Liver (tissue), 9 donors: ENCODE data around the gene SIRPA. TPM values are rescaled to one million over a fixed set of nuclear protein-coding genes. Genes with fewer than 3 reads are reported as not detected.

ENCODE experiments used
- DNase-seq: peaks from one replicate; pipeline ENCODE4 v3.0.0-alpha.2; 2017; ENCODE audit warnings: low spot score
- H3K27ac ChIP-seq, 2 donors: one replicate each; pipeline ENCODE4 v1.7.0; 2013; ENCODE audit warnings: inconsistent platforms in 2 of 2, low read length in 2 of 2, control low read depth in 1 of 2, low read depth in 1 of 2, mild to moderate bottlenecking in 1 of 2
- H3K27me3 ChIP-seq, 4 donors: one replicate each; pipeline versions ENCODE4 v1.6.1 to v1.7.0; 2013; ENCODE audit warnings: low read length in 3 of 4, inconsistent platforms in 1 of 4, mild to moderate bottlenecking in 1 of 4, moderate library complexity in 1 of 4; ENCODE audit not compliant: control insufficient read depth in 4 of 4, insufficient read depth in 4 of 4
- H3K36me3 ChIP-seq, 4 donors: one replicate each; pipeline versions ENCODE4 v1.6.1 to v1.7.0; 2013; ENCODE audit warnings: low read length in 3 of 4, mild to moderate bottlenecking in 3 of 4, low read depth in 1 of 4, moderate library complexity in 1 of 4; ENCODE audit not compliant: control insufficient read depth in 4 of 4, insufficient read depth in 3 of 4
- H3K4me1 ChIP-seq, 4 donors: one replicate each; pipeline versions ENCODE4 v1.6.1 to v1.7.0; 2013; ENCODE audit warnings: low read length in 3 of 4, mild to moderate bottlenecking in 3 of 4, moderate library complexity in 1 of 4; ENCODE audit not compliant: control insufficient read depth in 4 of 4, insufficient read depth in 4 of 4
- H3K4me3 ChIP-seq, 3 donors: one replicate each; pipeline versions ENCODE4 v1.6.1 to v1.7.0; 2013; ENCODE audit warnings: low read length in 3 of 3, control low read depth in 1 of 3, low read depth in 1 of 3, mild to moderate bottlenecking in 1 of 3
- H3K9ac ChIP-seq, 2 donors: one replicate each; pipeline ENCODE4 v1.7.0; 2013; ENCODE audit warnings: low read length in 2 of 2, mild to moderate bottlenecking in 2 of 2, moderate library complexity in 2 of 2, control low read depth in 1 of 2, low read depth in 1 of 2
- H3K9me3 ChIP-seq, 4 donors: one replicate each; pipeline versions ENCODE4 v1.6.1 to v1.7.0; 2013; ENCODE audit warnings: low read length in 3 of 4; ENCODE audit not compliant: control insufficient read depth in 4 of 4
- ATF3 ChIP-seq: IDR thresholded peaks from 2 replicates; pipeline ENCODE4 v1.6.1; 2016; ENCODE audit warnings: antibody characterized with exemption
- EGR1 ChIP-seq, 2 donors: IDR thresholded peaks; 2 replicates each; pipeline ENCODE4 v1.6.1; 2016 to 2018; ENCODE audit warnings: antibody characterized with exemption in 2 of 2, low read depth in 2 of 2
- FOXA1 ChIP-seq: IDR thresholded peaks from 2 replicates; pipeline ENCODE4 v1.6.1; 2016; ENCODE audit warnings: antibody characterized with exemption
- FOXA2 ChIP-seq: IDR thresholded peaks from 2 replicates; pipeline ENCODE4 v1.6.1; 2016; ENCODE audit warnings: antibody characterized with exemption
- GABPA ChIP-seq, 2 donors: IDR thresholded peaks in 1 of 2; conservative IDR thresholded peaks in 1 of 2; 2 replicates each; pipeline ENCODE4 v1.6.1; 2016; ENCODE audit warnings: antibody characterized with exemption in 2 of 2, mild to moderate bottlenecking in 1 of 2, moderate library complexity in 1 of 2
- JUND ChIP-seq, 2 donors: IDR thresholded peaks; 2 replicates each; pipeline ENCODE4 v1.6.1; 2016; ENCODE audit warnings: antibody characterized with exemption in 2 of 2
- NR2F2 ChIP-seq: IDR thresholded peaks from 2 replicates; pipeline ENCODE4 v1.6.1; 2016; ENCODE audit warnings: antibody characterized with exemption
- RAD21 ChIP-seq, 2 donors: IDR thresholded peaks; 2 replicates each; pipeline ENCODE4 v1.6.1; 2016; ENCODE audit warnings: antibody characterized with exemption in 2 of 2, mild to moderate bottlenecking in 2 of 2
- RXRA ChIP-seq, 2 donors: IDR thresholded peaks; 2 replicates each; pipeline ENCODE4 v1.6.1; 2017 to 2018; ENCODE audit warnings: antibody characterized with exemption in 2 of 2, mild to moderate bottlenecking in 1 of 2
- SP1 ChIP-seq: IDR thresholded peaks from 2 replicates; pipeline ENCODE4 v1.6.1; 2018; ENCODE audit warnings: antibody characterized with exemption, mild to moderate bottlenecking
- TAF1 ChIP-seq: conservative IDR thresholded peaks from 2 replicates; pipeline ENCODE4 v1.6.1; 2016; ENCODE audit warnings: antibody characterized with exemption, mild to moderate bottlenecking
- YY1 ChIP-seq: IDR thresholded peaks from 2 replicates; pipeline ENCODE4 v1.6.1; 2016; ENCODE audit warnings: antibody characterized with exemption, mild to moderate bottlenecking
- ZBTB33 ChIP-seq: IDR thresholded peaks from 2 replicates; pipeline ENCODE4 v1.6.1; 2016; ENCODE audit warnings: antibody characterized with exemption
- WGBS: extraction: QIAGEN DNeasy Blood & Tissue Kit; methylation state at CpG from one replicate; pipeline ENCODE4 v1.1.7; 2013; 5-methylcytosine and 5-hydroxymethylcytosine counted together
- polyA plus RNA-seq, 2 donors: library from polyadenylated mRNA; stranded (reverse) in 1 of 2; unstranded in 1 of 2; fragments of 200-250 nt in 1 of 2; fragments of >200 nt in 1 of 2; fragmentation: Nextera tagmentation in 1 of 2; extraction: Ambion mirVana in 1 of 2; gene quantifications; one replicate each; pipeline versions ENCODE4 v1.2.1 to v1.2.3, GENCODE V29; 2013 to 2015
- total RNA-seq, 2 donors: library from RNA; depleted of rRNA; stranded (reverse); fragments of >200 nt; gene quantifications; one replicate each; pipeline ENCODE4 v1.2.3, GENCODE V29; 2014
- TF ChIP-seq, protein P1 (sequence below): IDR thresholded peaks from 2 replicates; pipeline ENCODE4 v1.6.1; 2016; ENCODE audit warnings: antibody characterized with exemption
- TF ChIP-seq, protein P2 (sequence below): IDR thresholded peaks from 2 replicates; pipeline ENCODE4 v1.6.1; 2016; ENCODE audit warnings: antibody characterized with exemption, mild to moderate bottlenecking
- TF ChIP-seq, protein P3 (sequence below): fragments of 150-350 bp; IDR thresholded peaks from 2 replicates; pipeline ENCODE4 v1.5.1; 2017; ENCODE audit warnings: improper control_type of control experiment, low read depth, low read length; ENCODE audit not compliant: missing input control
- donor health status: healthy.
- donor health status: healthy.
- donor health status: healthy.
- donor health status: healthy.
- donor health status: healthy.

The SIRPA gene
- total and polyA plus RNA-seq, 4 donors = 5.4 to 47.5 (median 23.2) TPM

- no peak for TF ChIP-seq YY1
- no peak for TF ChIP-seq RAD21 (IDR thresholded peaks at IDR 0.05)
- TF ChIP-seq TAF1 = no peak
- TF ChIP-seq NR2F2 = no peak
- no peak for TF ChIP-seq FOXA1
- TF ChIP-seq RXRA (IDR thresholded peaks at IDR 0.05) = no peak
- TF ChIP-seq, protein P1, sequence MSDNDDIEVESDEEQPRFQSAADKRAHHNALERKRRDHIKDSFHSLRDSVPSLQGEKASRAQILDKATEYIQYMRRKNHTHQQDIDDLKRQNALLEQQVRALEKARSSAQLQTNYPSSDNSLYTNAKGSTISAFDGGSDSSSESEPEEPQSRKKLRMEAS = no peak
- TF ChIP-seq, protein P2, sequence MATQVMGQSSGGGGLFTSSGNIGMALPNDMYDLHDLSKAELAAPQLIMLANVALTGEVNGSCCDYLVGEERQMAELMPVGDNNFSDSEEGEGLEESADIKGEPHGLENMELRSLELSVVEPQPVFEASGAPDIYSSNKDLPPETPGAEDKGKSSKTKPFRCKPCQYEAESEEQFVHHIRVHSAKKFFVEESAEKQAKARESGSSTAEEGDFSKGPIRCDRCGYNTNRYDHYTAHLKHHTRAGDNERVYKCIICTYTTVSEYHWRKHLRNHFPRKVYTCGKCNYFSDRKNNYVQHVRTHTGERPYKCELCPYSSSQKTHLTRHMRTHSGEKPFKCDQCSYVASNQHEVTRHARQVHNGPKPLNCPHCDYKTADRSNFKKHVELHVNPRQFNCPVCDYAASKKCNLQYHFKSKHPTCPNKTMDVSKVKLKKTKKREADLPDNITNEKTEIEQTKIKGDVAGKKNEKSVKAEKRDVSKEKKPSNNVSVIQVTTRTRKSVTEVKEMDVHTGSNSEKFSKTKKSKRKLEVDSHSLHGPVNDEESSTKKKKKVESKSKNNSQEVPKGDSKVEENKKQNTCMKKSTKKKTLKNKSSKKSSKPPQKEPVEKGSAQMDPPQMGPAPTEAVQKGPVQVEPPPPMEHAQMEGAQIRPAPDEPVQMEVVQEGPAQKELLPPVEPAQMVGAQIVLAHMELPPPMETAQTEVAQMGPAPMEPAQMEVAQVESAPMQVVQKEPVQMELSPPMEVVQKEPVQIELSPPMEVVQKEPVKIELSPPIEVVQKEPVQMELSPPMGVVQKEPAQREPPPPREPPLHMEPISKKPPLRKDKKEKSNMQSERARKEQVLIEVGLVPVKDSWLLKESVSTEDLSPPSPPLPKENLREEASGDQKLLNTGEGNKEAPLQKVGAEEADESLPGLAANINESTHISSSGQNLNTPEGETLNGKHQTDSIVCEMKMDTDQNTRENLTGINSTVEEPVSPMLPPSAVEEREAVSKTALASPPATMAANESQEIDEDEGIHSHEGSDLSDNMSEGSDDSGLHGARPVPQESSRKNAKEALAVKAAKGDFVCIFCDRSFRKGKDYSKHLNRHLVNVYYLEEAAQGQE = no peak
- no peak for TF ChIP-seq JUND (IDR thresholded peaks at IDR 0.05)
- TF ChIP-seq ZBTB33 = no peak
- TF ChIP-seq SP1 = no peak
- TF ChIP-seq, protein P3, sequence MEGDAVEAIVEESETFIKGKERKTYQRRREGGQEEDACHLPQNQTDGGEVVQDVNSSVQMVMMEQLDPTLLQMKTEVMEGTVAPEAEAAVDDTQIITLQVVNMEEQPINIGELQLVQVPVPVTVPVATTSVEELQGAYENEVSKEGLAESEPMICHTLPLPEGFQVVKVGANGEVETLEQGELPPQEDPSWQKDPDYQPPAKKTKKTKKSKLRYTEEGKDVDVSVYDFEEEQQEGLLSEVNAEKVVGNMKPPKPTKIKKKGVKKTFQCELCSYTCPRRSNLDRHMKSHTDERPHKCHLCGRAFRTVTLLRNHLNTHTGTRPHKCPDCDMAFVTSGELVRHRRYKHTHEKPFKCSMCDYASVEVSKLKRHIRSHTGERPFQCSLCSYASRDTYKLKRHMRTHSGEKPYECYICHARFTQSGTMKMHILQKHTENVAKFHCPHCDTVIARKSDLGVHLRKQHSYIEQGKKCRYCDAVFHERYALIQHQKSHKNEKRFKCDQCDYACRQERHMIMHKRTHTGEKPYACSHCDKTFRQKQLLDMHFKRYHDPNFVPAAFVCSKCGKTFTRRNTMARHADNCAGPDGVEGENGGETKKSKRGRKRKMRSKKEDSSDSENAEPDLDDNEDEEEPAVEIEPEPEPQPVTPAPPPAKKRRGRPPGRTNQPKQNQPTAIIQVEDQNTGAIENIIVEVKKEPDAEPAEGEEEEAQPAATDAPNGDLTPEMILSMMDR = no peak
- no peak for TF ChIP-seq GABPA (IDR thresholded peaks at IDR 0.05 in 1 of 2, conservative IDR thresholded peaks at IDR 0.05 in 1 of 2)
- TF ChIP-seq ATF3 = no peak
- TF ChIP-seq EGR1 (IDR thresholded peaks at IDR 0.05; ENCODE audit: low read depth in 2 of 2) = no peak
- TF ChIP-seq FOXA2 = no peak
- no peak for DNase-seq
- peak overlapping the region in 1 of 2 donors; percentile 36 for H3K27ac ChIP-seq
Measured at GRCh38 chr20:1932971-1933370, 37.8 kb downstream of the SIRPA start.

DNA sequence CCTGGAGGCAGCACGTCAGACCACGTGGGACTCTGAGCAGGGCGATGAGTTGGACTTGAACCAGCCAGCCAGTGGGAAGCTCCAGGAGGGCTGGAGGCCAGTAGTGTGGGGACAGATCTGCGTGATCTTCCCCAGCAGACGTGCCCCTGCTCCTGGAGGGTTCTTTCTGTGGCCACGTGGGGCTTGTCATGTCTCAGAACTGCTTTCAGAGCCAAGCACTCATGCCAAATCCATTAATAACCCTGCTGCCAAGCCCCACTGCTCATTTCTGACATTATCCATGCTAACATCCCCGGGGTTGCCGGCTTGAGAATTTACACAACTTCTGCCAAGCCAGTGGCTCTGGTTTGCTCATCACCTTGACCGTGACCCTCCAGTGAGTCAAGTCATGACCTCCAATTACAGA lies 38.3 kb downstream of the SIRPA start:
- Histone ChIP-seq H3K4me1 (peaks cover 18 to 58% (median 43%) of the 10 kb centered on the region in 4 donors), H3K9me3 (no peaks in the 10 kb centered on the region), H3K27me3 (no peaks in the 10 kb centered on the region), H3K9ac (no peak overlapping the region), H3K4me3 (no peak overlapping the region), H3K27ac (peak overlapping the region; percentile 36 to 50), H3K36me3 (peaks cover 2 to 8% (median 3%) of the 10 kb centered on the region in 4 donors)
- DNase-seq = no peak
- TF ChIP-seq RXRA (IDR thresholded peaks at IDR 0.05) (peak in 1 of 2 donors; percentile 13), NR2F2 (peak; percentile 95)
- TF ChIP-seq, protein P1 = no peak
- 31% methylated on average over 9 of the region's 9 CpGs for WGBS

More at GRCh38 chr20:1932971-1933370, 37.8 kb downstream of the SIRPA start:
- Histone ChIP-seq H3K4me1 (peaks cover 14 to 53% (median 38%) of the 10 kb centered on the region in 4 donors), H3K27me3 (no peaks in the 10 kb centered on the region), H3K36me3 (peaks cover 2 to 11% (median 4%) of the 10 kb centered on the region in 4 donors), H3K4me3 (no peak overlapping the region), H3K9me3 (no peaks in the 10 kb centered on the region), H3K9ac (no peak overlapping the region)
- 85% methylated on average over 2 of the region's 2 CpGs for WGBS
